NCI-H187 (cell line): ENCODE measurements around the gene FLCN.
"Not testable (repeated sequence)": the region's sequence is repeated elsewhere in the genome, so short reads cannot be mapped to it uniquely, and the experiment has no call there.

Experiments used
- DNase-seq, 2 experiments: peaks; one replicate each; lab custom pipeline; 2025; lab: John Stamatoyannopoulos, UW

FLCN gene

DNA sequence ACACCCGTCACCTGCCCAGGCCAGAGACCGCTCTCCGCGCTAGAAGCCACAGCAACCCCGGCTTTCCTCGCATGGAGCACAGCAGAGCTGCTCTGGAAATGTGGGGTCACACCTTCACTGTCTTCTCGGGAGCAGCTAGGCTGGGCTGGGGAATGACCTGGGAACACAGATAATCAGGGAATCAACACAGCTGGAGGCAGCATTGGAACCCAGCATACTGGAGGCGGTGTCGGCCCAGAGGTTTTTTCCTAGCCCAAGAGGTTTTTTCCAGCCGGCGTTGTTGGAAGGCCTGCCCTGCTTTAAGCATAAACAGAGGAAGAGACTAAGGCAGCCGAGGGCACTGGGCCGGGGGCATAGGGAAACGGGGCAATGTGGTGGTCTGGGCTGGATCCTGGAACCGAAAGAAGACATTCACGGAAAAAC lies 30.0 kb downstream of the FLCN start:
- DNase-seq: no peak

DNA sequence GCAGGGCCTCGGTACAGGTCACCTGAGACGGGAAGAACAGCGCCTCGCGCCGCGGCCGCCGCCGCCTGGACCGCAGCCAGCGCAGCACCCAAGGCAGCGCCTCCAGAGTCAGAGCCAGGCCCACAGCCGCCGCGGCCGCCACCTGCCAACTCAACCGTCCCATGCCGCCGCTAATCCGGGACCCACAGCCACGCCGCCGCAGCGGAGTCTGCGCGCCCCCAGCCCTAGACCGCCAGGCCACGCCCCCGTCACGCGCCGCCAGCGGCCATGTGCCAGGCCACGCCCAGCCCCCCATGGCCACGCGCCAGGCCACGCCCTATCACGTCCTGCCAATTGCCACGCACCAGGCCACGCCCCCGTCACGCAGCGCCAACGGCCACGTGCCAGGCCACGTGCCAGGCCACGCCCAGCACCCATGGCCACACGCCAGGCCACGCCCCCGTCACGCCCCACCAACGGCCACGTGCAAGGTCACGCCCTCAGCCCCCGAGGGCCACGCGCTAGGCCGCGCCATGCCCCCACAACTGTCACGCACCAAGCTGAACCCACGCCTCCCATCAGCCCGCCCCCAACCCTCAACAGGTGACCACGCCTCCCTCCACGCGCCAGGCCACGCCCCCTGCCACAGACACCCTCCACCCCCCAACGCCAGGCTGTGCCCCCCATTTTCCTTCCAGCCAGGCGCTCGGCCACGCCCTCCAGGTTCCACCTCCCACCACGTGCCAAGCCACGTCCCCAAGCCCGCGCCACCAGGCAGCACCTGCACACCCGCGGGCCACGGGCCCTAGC lies 30.6 kb downstream of the FLCN start, which contains the start of gene PLD6:
Gene PLD6, minus strand, starts transcription at position 210 of the 789 bp plus-strand sequence. Its CDS starts 47 bp downstream, at position 163.
- peak; percentile 19 to 62 for DNase-seq

DNA sequence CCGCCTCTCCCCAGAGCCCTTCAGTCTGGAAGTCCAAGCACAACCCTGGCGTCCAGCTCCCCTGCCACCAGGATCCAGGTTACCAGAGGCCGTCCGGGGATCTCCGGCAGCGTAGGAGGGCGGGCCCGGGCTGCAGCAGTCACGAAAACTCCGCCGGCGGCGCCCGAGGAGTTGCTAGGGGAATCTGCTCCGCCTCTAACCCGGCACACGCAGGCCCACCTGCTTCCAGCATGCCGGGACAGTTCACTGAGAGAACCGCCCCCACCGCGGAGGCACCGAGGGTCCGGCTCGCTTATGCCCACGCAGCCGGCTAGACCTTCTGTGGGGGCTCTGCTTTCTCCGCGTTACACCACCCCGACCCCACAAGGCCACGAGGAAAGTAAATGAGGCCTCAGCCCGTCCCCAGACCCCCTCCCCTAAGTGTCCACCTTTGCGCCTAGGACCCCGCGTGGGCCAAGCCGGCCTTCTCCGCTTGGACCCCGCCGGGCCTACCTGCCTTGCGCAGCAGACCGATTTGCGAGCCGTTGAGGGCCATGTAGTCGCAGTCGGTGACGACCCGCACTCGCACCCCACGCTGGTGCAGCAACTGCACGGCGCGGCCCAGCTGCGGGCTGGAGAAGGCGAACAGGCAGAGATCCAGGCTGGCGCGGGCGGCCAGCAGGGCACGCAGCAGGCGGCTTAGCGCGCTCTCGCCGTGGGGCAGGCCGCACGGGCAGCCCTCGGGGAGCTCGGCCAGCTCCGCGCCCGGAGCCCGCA lies 31.4 kb downstream of the FLCN start:
- no peak for DNase-seq

DNA sequence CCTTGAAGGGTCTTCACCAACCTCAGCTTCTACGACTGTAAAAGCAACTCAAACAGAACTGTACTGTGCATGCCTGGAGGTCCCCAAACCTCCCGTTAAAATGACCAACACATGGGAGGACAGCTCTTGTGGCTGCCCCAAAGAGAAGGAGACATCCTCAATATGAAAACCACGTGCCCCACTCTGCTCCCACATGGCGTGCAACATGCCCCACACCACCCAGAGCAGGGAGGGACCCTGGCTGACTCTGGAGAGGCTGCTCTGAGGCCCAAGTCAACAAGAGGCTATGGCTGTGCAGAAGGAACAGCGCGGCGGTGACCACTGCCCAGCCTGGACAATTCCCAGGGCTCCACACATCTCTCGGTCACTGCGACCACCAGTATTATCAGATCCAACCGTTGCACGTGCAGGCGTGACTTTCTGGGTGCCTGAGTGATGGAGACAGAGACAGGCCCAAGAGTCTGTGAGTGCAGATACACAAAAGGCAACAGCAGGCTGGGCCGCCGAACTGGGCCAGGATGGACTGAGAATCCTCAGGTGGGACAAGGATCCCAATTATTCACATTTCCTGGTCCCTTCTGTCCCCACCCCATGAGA lies 32.2 kb downstream of the FLCN start:
- DNase-seq: no peak

DNA sequence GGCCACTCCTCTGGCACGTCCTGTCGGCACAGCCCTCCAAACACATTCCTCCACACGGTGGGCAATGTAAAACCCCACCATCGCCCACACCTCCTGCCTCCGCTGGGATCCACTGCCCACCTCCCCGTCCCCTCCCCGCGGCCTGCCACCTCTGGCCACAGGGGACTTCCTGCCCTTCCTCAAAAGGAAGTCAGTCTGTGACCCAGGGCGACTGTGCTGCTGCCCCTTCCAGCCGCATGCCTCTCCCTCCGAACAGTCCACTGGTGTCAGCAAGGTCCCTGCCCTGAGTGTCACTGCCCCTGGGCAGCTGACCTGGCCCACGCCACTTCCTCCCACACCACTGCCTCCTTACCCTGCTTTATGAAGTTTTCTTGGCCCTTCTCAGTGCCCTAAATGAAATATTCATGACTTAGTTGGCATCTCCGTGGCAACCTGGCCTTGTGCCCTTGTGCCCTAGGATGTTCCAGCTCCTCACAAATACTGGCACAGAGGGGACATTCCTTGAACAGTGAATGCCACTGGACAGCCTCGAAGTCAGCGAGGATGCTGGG lies 32.9 kb downstream of the FLCN start:
- DNase-seq: no peak

DNA sequence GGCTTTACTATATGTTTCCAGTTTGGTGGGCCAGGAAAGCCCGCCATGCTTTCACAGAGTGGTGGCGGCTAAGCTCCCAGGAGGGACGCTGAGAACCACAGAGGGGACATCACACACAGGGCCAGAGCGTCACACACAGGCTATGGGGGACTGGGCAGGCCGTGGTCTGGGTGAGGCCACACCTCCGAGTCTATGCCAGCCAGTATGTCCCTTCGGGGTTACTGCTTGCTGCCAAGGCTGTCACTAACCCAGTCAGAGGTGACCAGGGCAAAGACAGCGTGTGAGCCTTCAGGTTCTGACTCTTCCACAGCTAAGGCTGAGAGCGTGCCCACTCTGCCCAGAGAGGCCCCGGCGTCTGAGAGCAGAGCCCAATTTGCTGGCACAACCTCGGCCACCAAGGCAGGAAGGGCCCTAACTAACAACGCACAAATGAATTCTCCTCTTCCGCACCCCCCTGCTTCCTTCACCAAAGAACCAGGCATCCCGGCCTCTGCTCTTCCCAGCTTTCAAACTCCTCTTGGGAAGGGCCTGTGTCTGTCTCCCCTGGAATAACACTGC lies 33.7 kb downstream of the FLCN start:
- DNase-seq: no peak

DNA sequence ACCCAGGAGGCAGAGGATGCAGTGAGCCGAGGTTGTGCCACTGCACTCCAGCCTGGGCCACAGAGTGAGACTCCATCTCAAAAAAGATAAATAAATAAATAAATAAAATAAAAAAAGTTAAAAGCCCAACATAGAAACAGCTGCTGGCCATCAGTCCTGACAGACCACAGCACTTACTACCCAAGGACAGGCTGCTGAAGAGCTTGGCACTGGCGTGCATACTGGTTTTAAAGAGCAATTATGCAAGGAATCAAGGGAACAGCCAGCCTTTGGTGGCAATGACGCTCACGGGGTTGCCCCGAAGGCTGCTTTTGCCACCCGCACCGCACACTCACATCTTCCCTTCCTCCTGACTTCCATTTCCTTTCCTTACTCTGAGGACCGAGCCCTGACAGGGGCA lies 35.1 kb downstream of the FLCN start:
- DNase-seq: no peak

DNA sequence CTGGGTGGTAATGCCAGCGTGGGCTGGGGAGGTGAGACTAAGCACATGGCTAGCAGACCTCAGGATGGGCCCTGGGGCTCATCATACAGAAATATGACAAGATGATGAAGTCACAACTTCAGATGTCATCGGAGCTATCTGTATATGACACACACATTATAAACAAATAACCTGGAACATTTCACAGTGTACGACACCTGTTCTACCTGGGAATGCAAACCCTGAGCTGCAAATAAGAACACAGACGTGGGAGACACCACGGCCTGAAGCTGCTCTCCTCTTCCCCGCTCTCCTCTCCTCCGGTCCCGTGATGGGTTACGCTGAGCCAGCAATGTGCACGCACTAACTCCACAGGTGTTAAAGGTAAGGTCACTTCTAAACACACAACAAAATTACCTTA lies 35.7 kb downstream of the FLCN start:
- no peak for DNase-seq

DNA sequence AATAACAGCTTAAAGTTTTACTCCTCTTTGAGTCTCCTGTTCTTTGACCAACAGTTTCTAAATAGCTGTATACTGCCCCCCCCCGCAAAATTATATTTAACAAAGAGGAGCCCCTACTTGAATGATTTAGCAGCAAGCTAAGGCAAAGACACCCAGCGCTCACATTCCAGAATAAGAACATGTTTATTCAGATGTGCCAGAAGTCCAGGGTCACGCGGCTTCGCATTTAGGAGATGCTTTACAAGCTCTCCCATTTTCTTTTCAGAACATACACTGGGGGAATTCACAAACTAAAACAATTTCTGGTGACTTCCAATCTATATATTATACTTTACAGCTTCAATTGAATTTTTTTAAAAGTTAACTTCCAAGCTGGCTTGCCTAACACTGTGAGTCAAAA lies 36.1 kb downstream of the FLCN start:
- DNase-seq: no peak

DNA sequence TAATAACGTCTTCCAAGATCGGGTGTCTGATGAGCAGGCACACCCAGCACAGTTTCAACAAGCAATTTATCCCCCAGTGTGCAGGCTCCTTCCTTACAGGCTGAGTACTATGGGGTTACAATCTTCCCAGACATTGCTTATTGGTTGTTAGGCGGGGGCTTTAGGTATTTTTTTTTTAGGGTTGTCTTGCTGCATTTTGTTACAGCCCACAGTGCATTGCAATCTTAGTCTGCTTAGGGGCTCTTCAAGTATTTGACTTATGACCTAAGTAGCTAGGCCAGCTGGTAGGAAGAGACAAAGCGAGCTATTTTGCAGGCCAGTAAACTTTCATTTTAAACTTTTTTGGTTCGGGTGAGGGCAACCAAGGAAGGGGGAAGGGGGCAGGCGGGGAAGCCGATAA lies 36.7 kb downstream of the FLCN start:
- no peak for DNase-seq

DNA sequence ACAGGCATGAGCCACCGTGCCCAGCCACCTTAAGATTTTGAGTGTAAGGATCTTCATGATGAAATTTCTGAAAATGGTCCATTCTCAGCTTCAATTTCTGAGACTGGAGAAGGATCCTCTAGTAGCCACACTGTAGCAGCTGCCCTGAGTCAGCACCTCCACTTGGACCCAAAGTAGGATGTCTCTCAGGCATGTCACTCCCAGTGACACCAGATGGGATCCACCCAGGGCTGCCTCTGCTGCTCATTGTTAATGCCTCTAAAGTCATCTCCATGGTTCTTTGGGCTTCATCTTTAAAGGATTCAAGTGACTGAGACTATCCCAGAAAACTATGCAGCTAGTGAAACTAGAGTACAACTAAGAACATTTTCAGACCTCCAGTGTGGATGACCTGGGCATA lies 38.7 kb downstream of the FLCN start:
- DNase-seq: no peak

DNA sequence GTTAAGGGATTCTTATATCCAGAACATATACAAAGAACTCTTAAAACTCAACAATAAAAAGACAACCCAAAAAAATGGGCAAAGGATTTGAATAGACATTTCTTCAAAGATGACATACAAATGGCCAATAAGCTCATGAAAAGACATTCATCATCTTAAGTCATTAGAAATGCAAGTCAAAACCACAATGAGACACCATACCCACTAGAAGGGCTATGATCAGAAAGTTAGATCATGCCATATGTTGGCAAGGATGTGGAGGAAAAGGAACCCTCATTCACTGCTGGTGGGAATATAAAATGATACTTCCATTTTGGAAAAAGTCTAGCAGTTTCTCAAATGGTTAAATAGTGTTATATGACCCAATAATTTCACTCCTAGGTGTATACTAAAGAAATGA lies 40.2 kb downstream of the FLCN start:
- no peak for DNase-seq

DNA sequence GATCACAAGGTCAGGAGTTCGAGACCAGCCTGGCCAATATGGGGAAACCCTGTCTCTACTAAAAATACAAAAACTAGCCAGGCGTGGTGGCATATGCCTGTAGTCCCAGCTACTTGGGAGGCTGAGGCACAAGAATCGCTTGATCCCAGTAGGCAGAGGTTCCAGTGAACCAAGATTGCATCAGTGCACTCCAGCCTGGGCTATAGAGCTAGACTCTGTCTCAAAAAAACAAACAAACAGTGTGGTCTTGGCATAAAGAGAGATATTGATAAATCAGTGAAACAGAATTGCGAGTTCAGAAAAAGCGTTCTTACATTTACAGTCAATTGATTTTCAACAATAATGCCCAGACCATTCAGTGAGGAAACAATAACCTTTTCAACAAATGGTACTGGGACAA lies 41.5 kb downstream of the FLCN start:
- not testable (repeated sequence) for DNase-seq

DNA sequence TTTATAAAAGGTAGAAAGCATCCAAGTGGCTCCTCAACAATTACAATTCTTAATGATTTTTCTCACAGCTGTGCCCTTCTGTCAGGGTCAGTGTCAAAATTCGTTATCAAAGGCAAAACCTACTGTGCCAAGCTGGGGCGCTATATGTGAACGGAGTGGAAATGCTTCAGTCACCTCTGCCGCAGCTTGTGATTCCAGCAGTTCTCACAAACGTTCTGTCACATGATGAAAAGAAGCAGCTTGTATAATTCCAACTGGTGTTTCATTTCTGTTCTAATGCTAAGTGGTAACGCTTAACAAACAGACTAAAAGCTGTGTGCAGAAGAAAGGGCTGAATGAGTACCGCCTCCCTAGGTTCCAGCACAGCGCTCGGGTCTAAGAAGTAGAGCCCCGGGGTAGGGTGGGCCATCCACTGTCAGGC lies 45.0 kb downstream of the FLCN start:
- DNase-seq: no peak

DNA sequence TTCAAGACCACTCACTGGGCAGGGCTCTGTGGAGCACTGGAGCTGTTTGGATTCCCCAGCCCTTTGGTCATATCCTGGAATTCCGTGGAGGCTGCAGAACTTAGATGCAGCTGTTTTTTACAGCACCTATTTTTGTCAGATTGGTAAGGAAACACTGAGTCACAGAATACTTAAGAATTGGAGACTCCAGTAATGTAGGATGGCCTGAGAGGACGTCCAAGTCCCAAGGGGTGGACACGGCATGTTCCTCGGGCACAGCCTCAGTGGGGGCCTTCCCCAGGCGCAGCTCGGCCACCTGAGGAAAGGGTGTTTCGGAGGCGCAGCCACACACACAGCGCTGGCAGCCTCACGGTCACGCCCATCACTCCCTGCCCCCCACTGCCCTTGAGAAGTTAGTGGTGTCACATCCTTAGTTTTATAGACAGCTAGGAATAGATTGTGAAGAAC lies 45.6 kb downstream of the FLCN start:
- no peak for DNase-seq

DNA sequence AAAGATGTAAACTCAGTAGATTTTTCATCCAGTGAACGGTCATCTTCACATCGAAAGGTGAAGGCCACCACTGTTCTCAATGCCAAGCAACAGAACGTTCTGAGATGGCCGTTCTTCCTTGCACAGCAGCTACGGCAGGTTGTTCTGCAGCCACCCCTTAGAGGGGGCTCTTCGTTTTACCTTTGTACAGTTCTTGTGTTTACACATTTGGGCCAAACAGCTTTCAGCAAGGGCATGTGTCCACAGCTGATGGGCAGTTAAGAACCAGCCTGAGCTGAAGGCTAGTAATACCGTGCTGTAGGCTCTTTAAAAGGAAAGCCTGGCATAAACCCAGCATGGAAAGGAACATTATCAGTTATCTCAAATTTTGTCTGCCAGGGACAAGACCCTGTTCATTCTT lies 46.8 kb downstream of the FLCN start:
- DNase-seq: no peak

DNA sequence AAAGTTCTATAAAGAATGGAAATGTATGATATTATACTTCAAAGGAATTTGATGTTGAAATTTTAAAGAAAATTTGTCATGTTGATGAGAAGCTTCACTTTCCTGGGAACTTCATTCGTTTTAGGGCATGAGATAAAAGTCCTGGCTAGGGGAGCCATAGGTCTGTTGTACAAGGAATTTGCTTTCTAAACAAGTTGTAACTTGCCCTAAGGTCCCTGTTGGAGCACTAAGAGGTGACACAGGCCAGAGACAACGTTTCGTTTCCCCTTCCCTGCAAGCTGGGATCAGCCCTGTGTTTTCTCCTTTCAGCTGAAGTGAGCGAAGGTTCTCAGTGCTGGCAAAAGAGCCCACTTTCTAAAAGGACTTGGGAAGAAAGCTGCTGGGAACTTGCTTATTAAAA lies 47.4 kb downstream of the FLCN start:
- no peak for DNase-seq

DNA sequence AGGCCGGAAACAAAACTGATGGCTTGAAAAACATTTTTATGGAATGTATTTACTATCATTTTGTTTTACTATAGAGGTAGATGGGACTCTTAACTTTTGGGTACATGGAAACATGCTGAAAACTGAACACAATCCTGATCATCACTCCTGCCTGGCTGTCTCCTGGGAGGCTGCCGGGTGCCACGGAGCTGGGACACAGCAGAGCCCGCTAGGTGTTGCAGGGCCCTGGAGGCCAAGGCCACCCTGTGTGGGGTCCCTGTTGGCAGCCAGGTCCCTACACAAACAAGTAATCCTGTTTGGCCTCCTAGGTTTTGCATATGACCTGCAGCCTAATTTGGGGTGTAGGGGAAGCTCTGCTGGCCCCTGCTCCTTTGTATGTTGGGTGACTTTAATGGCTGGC lies 48.4 kb downstream of the FLCN start:
- no peak for DNase-seq

DNA sequence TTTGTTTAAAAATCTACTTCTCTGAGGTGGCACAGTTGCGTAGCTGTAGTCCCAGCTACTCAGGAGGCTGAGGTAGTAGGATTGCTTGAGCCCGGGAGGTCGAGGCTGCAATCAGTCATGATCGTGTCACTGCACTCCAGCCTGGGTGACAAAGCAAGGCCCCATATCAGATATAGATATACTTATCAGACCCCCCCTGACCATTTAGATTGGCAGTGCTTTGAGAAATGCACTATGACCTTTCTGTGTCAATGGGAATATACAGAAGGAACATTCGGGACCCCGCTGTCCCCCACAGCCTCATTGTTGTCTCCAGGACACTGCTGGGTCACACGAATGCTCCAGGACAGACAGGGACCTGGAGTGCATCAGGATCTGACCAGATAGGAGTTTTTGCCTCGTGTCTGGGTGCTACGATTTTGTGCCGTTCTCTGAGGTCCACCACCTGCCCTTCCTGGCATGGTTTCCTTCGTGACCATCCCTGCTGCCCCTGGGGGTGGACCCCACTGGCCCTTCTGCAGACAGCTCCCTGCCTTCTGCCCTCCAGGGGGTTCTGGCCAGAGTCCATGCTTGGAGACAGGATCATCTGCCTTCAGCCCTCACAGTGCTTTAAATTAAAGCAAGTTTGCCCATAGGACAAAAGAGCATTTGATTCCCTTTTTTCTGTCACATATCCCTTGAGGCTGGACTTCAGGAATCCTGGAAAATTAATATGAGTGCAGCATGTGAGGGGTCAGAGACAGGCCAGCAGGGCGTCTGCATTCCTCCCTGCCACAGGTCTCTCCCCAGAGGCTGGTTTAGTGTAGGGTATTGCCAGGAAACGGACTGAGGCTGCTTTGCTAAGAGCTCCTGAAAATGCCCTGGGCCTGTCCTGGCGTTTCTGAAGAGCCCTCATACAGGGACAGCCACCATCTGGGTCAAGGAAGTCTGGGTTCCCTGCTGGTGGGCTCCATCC lies 50.1 kb downstream of the FLCN start:
- no peak for DNase-seq

DNA sequence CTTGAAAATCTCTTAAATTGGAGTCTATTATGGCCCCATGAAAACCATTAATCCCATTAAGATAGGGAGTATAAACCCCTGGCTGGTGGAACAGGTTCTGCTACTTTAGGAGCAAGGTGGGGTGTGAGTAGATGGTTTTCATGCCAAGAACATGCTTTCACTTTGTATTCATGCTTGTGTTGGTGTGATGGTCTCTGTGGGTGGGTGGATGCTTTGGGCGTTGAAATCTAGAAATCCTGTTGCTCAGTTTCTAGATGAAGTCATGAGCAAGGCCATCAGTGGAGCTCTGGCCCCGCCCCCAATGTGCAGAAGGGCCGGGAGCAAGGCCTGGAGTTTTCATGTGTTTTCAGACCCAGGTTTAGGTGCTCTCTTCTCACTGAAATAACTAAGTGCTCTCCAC lies 50.9 kb downstream of the FLCN start:
- DNase-seq: no peak
